Prostate gland (tissue), 2 donors: ENCODE data around the gene PXMP4. TPM values are rescaled to one million over a fixed set of nuclear protein-coding genes. Genes with fewer than 3 reads are reported as not detected.
"Not testable (repeated sequence)": the region's sequence is repeated elsewhere in the genome, so short reads cannot be mapped to it uniquely, and the experiment has no call there.

ENCODE experiments used
- DNase-seq: peaks from one replicate; pipeline ENCODE4 v3.0.0-alpha.2; 2019; ENCODE audit warnings: low spot score
- H3K27ac ChIP-seq, 2 donors: fragments of 200-600 bp; sonication (generic); 2 replicates each; pipeline ENCODE4 v1.5.1; 2017 to 2019
- H3K27me3 ChIP-seq: fragments of 200-600 bp; sonication (generic); replicated peaks from 2 replicates; pipeline ENCODE4 v1.5.1; 2019; ENCODE audit not compliant: insufficient read depth
- H3K36me3 ChIP-seq, 2 donors: fragments of 200-600 bp; sonication (generic); 1 replicate in 1 of 2; 2 replicates in 1 of 2; pipeline versions ENCODE4 v1.5.1 to v1.8.1; 2017 to 2019
- H3K4me1 ChIP-seq: fragments of 200-600 bp; sonication (generic); replicated peaks from 2 replicates; pipeline ENCODE4 v1.5.1; 2019
- H3K4me3 ChIP-seq, 2 donors: fragments of 200-600 bp; sonication (generic); 2 replicates each; pipeline ENCODE4 v1.5.1; 2017 to 2019
- H3K9me3 ChIP-seq: fragments of 200-600 bp; sonication (generic); 2 replicates; pipeline ENCODE4 v1.5.1; 2017
- CTCF ChIP-seq, 4 experiments: fragments of 200-600 bp in 2 of 4; fragments of 450-650 bp in 2 of 4; sonication (generic) in 2 of 4; IDR thresholded peaks; 1 replicate in 3 of 4; 2 replicates in 1 of 4; pipeline ENCODE4 v1.5.1; 2016 to 2019; ENCODE audit warnings: antibody characterized with exemption in 4 of 4, mild to moderate bottlenecking in 2 of 4, moderate library complexity in 2 of 4
- POLR2A ChIP-seq: fragments of 450-650 bp; IDR thresholded peaks from one replicate; pipeline ENCODE4 v1.6.1; 2016; ENCODE audit warnings: antibody characterized with exemption, mild to moderate bottlenecking
- POLR2AphosphoS5 ChIP-seq: sonication (generic); formaldehyde crosslinking; IDR thresholded peaks from one replicate; pipeline ENCODE4 v1.6.1; 2017; ENCODE audit warnings: antibody characterized with exemption
- WGBS: methylation state at CpG from one replicate; pipeline ENCODE4 v1.1.5; 2018; 5-methylcytosine and 5-hydroxymethylcytosine counted together
- intact Hi-C: fragments of 100-400 bp; cut with DNase I; formaldehyde crosslinking; loops from one replicate; pipeline ENCODE4 v1.14.2; 2022
- total RNA-seq, 2 donors: library from RNA; depleted of rRNA; stranded (reverse); fragments of >200 nt; gene quantifications; one replicate each; pipeline ENCODE4 v1.1.0, GENCODE V29; 2016

The PXMP4 gene
- total RNA-seq, 2 donors from 2014 or later, result 13.3 to 25.5 TPM

GRCh38 chr20:33701629-33702450, 18.3 kb downstream of the PXMP4 start:
- no peaks in the 10 kb centered on the region for H3K9me3 ChIP-seq
- H3K4me1 ChIP-seq, result no peaks in the 10 kb centered on the region
- H3K36me3 ChIP-seq, result no peaks in the 10 kb centered on the region
- 92% methylated on average over 19 of the region's 27 CpGs for WGBS
- H3K27ac ChIP-seq, result no peak overlapping the region
- no peak for DNase-seq
- no peaks in the 10 kb centered on the region for H3K27me3 ChIP-seq
- H3K4me3 ChIP-seq, result no peak overlapping the region
- no peak for TF ChIP-seq CTCF (IDR thresholded peaks at IDR 0.05)
- TF ChIP-seq POLR2AphosphoS5, result no peak
- no peak for TF ChIP-seq POLR2A
- intact Hi-C loops, result no loop called here

GRCh38 chr20:33700696-33701441, 19.2 kb downstream of the PXMP4 start:
- DNase-seq, H3K27ac ChIP-seq, H3K36me3 ChIP-seq, H3K4me3 ChIP-seq, intact Hi-C loops, H3K4me1 ChIP-seq, H3K9me3 ChIP-seq, H3K27me3 ChIP-seq: not testable (repeated sequence)
- WGBS, result 96% methylated on average over 30 of the region's 45 CpGs

GRCh38 chr20:33698966-33699365, 21.1 kb downstream of the PXMP4 start:
- H3K36me3 ChIP-seq, DNase-seq, H3K4me1 ChIP-seq, H3K4me3 ChIP-seq, H3K9me3 ChIP-seq, H3K27me3 ChIP-seq, H3K27ac ChIP-seq, intact Hi-C loops: not testable (repeated sequence)
- 96% methylated on average over 17 of the region's 27 CpGs for WGBS

GRCh38 chr20:33697129-33697528, 23.0 kb downstream of the PXMP4 start:
- no peaks in the 10 kb centered on the region for H3K9me3 ChIP-seq
- intact Hi-C loops, result no loop called here
- 69% methylated on average over 8 of the region's 8 CpGs for WGBS
- no peak overlapping the region for H3K4me3 ChIP-seq
- TF ChIP-seq POLR2AphosphoS5 (peak; percentile 15), CTCF (IDR thresholded peaks at IDR 0.05) (no peak)
- H3K27ac ChIP-seq, result no peak overlapping the region
- H3K4me1 ChIP-seq, result no peaks in the 10 kb centered on the region
- DNase-seq, result no peak
- no peaks in the 10 kb centered on the region for H3K27me3 ChIP-seq
- H3K36me3 ChIP-seq, result no peaks in the 10 kb centered on the region

- H3K27ac ChIP-seq, result no peak overlapping the region
- H3K4me3 ChIP-seq, result no peak overlapping the region
- H3K9me3 ChIP-seq, result no peaks in the 10 kb centered on the region
- no peak for DNase-seq
- no peak for TF ChIP-seq POLR2AphosphoS5
- no peak for TF ChIP-seq CTCF (IDR thresholded peaks at IDR 0.05)
- no peak for TF ChIP-seq POLR2A
- H3K36me3 ChIP-seq, result no peaks in the 10 kb centered on the region
- intact Hi-C loops, result no loop called here
- H3K27me3 ChIP-seq, result no peaks in the 10 kb centered on the region
- H3K4me1 ChIP-seq, result no peaks in the 10 kb centered on the region
- 74% methylated on average over 4 of the region's 4 CpGs for WGBS
Measured at GRCh38 chr20:33696448-33696847, 23.7 kb downstream of the PXMP4 start.

- Histone ChIP-seq H3K9me3 (no peaks in the 10 kb centered on the region), H3K4me3 (no peak overlapping the region), H3K4me1 (no peaks in the 10 kb centered on the region), H3K36me3 (no peaks in the 10 kb centered on the region), H3K27me3 (no peaks in the 10 kb centered on the region), H3K27ac (no peak overlapping the region)
- intact Hi-C loops, result no loop called here
- TF ChIP-seq POLR2A (no peak), CTCF (IDR thresholded peaks at IDR 0.05) (no peak), POLR2AphosphoS5 (no peak)
- 70% methylated on average over 6 of the region's 6 CpGs for WGBS
- no peak for DNase-seq
Measured at GRCh38 chr20:33694639-33695012, 25.5 kb downstream of the PXMP4 start.
